Muscle layer of duodenum (tissue), 2 donors: ENCODE results near the gene NIPBL.

Experiments
- H3K27ac ChIP-seq: one replicate; pipeline ENCODE4 v1.7.0; 2013; ENCODE audit warnings: mild to moderate bottlenecking, low read length
- H3K27me3 ChIP-seq: one replicate; pipeline ENCODE4 v1.7.0; 2013; ENCODE audit warnings: low read depth, mild to moderate bottlenecking, control low read depth, low read length
- H3K36me3 ChIP-seq, 2 donors: one replicate each; pipeline ENCODE4 v1.7.0; 2013; ENCODE audit warnings: low read length in 2 of 2, control low read depth in 1 of 2, mild to moderate bottlenecking in 1 of 2; ENCODE audit not compliant: insufficient read depth in 2 of 2, control insufficient read depth in 1 of 2
- H3K4me1 ChIP-seq, 2 donors: one replicate each; pipeline ENCODE4 v1.7.0; 2013; ENCODE audit warnings: low read length in 2 of 2, mild to moderate bottlenecking in 2 of 2, control low read depth in 1 of 2, moderate library complexity in 1 of 2; ENCODE audit not compliant: insufficient read depth in 2 of 2, control insufficient read depth in 1 of 2
- H3K4me3 ChIP-seq, 2 donors: one replicate each; pipeline ENCODE4 v1.7.0; 2013; ENCODE audit warnings: low read length in 2 of 2, low read depth in 1 of 2, mild to moderate bottlenecking in 1 of 2
- H3K9me3 ChIP-seq, 2 donors: one replicate each; pipeline ENCODE4 v1.7.0; 2013; ENCODE audit warnings: low read length in 2 of 2, control low read depth in 1 of 2, mild to moderate bottlenecking in 1 of 2; ENCODE audit not compliant: control insufficient read depth in 1 of 2
- donor health status: healthy.

NIPBL gene

GRCh38 chr5:36938129-36938528 is 61.6 kb downstream of the NIPBL start:
- no peaks in the 10 kb centered on the region for H3K27me3 ChIP-seq
- H3K4me3 ChIP-seq = no peak overlapping the region
- no peaks in the 10 kb centered on the region for H3K36me3 ChIP-seq
- peaks cover 4% of the 10 kb centered on the region in 2 donors for H3K4me1 ChIP-seq
- H3K9me3 ChIP-seq = no peaks in the 10 kb centered on the region
- H3K27ac ChIP-seq = no peak overlapping the region

- Histone ChIP-seq H3K4me3 (no peak overlapping the region), H3K27ac (no peak overlapping the region), H3K36me3 (no peaks in the 10 kb centered on the region), H3K27me3 (no peaks in the 10 kb centered on the region), H3K9me3 (no peaks in the 10 kb centered on the region), H3K4me1 (peaks cover 4% of the 10 kb centered on the region in 2 donors)
These were observed 63.6 kb downstream of the NIPBL start for GRCh38 chr5:36939969-36940858.

GRCh38 chr5:36943584-36943983 is 67.0 kb downstream of the NIPBL start:
- no peaks in the 10 kb centered on the region for H3K9me3 ChIP-seq
- H3K27me3 ChIP-seq = no peaks in the 10 kb centered on the region
- H3K4me3 ChIP-seq = no peak overlapping the region
- no peak overlapping the region for H3K27ac ChIP-seq
- H3K36me3 ChIP-seq = no peaks in the 10 kb centered on the region
- peaks cover 4 to 17% of the 10 kb centered on the region in 2 donors for H3K4me1 ChIP-seq

DNA sequence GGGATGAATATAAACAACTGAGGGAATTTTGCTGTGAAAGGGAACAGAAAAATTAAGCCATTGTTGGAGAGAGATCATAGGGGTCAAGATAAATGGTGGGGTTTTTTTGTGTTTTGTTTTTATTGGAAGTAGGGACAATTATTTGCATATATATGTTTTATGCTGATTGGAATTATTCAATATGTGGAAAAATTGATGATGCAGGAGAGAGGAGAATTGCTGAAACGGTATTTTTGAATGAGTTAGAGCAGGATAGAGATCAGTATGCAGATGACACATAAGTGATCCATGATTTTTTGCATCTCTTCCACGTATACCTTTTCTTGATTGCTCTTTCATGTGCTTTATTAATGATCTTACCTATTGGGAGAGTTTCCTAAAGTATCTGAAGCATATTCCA is 67.5 kb downstream of the NIPBL start:
- Histone ChIP-seq H3K9me3 (no peaks in the 10 kb centered on the region), H3K36me3 (no peaks in the 10 kb centered on the region), H3K27ac (no peak overlapping the region), H3K4me1 (peaks cover 4 to 22% of the 10 kb centered on the region in 2 donors), H3K27me3 (no peaks in the 10 kb centered on the region), H3K4me3 (no peak overlapping the region)

GRCh38 chr5:36944607-36945225 is 68.1 kb downstream of the NIPBL start:
- H3K27ac ChIP-seq = no peak overlapping the region
- no peaks in the 10 kb centered on the region for H3K27me3 ChIP-seq
- no peaks in the 10 kb centered on the region for H3K36me3 ChIP-seq
- H3K4me1 ChIP-seq = peaks cover 4 to 29% of the 10 kb centered on the region in 2 donors
- no peaks in the 10 kb centered on the region for H3K9me3 ChIP-seq
- no peak overlapping the region for H3K4me3 ChIP-seq

DNA sequence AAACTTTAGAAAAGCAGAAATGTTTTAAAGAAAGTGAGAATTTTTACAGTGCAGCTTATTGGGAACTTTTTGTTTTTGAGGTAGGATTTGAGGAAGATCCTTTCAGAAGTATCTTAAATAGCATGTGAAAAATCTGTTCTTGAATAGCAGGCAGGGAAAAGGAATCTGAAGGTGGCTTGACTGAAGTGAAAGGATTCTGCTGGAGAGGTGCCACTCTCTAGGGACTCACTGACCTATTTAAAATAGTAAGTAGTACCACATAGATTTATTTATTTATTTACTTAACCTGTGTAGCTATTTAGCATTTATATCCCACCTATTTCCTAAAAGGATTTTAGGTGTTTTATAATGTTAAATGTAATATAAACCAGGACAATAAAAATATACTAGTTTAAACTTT is 69.1 kb downstream of the NIPBL start:
- Histone ChIP-seq H3K4me1 (peaks cover 0 to 34% of the 10 kb centered on the region in 2 donors), H3K4me3 (no peak overlapping the region)

GRCh38 chr5:36946101-36946500 is 69.5 kb downstream of the NIPBL start:
- H3K4me1 ChIP-seq = peaks cover 0 to 38% of the 10 kb centered on the region in 2 donors

More for the DNA sequence above, 69.1 kb downstream of the NIPBL start:
- no peaks in the 10 kb centered on the region for H3K27me3 ChIP-seq
- H3K36me3 ChIP-seq = no peaks in the 10 kb centered on the region
- H3K27ac ChIP-seq = no peak overlapping the region
- H3K9me3 ChIP-seq = no peaks in the 10 kb centered on the region

GRCh38 chr5:36948041-36948440 is 71.5 kb downstream of the NIPBL start:
- no peaks in the 10 kb centered on the region for H3K27me3 ChIP-seq
- H3K27ac ChIP-seq = no peak overlapping the region
- H3K9me3 ChIP-seq = no peaks in the 10 kb centered on the region
- no peak overlapping the region for H3K4me3 ChIP-seq
- no peaks in the 10 kb centered on the region for H3K36me3 ChIP-seq
- peaks cover 0 to 45% of the 10 kb centered on the region in 2 donors for H3K4me1 ChIP-seq

More at GRCh38 chr5:36946101-36946500, 69.5 kb downstream of the NIPBL start:
- H3K9me3 ChIP-seq = no peaks in the 10 kb centered on the region
- no peak overlapping the region for H3K4me3 ChIP-seq
- H3K27ac ChIP-seq = no peak overlapping the region
- no peaks in the 10 kb centered on the region for H3K27me3 ChIP-seq
- no peaks in the 10 kb centered on the region for H3K36me3 ChIP-seq

GRCh38 chr5:36948650-36949049 is 72.1 kb downstream of the NIPBL start:
- Histone ChIP-seq H3K36me3 (no peaks in the 10 kb centered on the region), H3K27me3 (no peaks in the 10 kb centered on the region), H3K4me3 (no peak overlapping the region), H3K4me1 (peaks cover 0 to 46% of the 10 kb centered on the region in 2 donors), H3K9me3 (no peaks in the 10 kb centered on the region), H3K27ac (no peak overlapping the region)

DNA sequence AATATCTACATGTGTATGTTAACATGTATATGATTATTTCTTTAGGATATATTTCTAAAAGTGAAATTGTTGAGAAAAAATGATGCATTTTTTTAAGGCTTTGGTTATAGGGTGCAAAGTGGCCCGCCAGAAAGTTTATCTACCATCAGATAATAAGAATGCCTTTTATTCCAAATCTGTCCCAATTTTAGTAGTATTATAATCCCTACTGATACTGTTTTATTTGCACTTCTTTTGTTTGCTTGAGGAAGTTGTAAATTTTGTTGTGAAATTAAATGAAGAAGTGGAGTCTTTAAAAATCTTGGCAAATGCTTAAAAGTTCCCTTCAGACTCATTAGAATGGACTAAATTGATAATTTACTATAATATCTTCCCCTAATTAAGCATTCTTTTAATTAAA is 73.0 kb downstream of the NIPBL start:
- Histone ChIP-seq H3K36me3 (no peaks in the 10 kb centered on the region), H3K27ac (no peak overlapping the region), H3K27me3 (no peaks in the 10 kb centered on the region), H3K4me3 (no peak overlapping the region), H3K4me1 (peaks cover 0 to 46% of the 10 kb centered on the region in 2 donors), H3K9me3 (no peaks in the 10 kb centered on the region)

DNA sequence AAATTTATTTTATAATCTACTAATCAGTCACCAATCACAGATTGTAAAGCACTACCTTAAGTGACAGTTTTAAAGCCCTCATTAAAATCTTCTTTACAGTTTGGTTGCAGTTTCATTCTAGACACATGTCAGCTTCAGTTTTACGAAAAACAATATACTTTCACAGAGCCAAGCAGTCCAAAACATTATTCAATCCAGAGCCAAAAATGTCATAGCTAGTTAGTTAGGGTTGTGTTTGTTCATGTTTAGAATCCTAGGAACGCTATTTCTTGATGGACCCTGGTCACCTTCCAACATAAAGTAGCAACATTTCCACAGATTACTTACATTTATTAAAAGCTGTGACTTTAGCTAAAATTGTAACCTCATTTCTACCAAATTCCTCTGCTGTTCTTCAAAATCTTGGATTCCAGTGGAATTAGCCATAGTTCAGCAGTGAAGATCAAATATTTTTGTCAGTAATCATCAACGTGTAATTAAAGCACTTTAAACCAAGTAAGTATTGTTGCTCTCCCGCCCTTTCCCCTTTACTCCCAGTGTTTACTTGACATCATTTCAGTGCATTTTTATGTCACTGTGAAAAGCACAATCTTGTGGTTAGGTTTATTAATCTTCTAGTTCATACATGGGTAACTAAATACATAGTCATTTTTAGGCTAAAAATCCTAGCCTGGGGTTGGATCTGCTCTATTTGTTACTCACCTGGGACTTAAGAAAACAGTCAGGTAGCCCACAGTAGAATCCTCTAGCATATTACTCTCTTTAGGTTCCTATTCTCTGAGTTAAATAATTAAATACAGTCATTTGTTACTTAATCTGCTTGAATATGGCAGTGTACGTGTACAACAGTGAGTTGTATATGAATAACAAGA is 74.3 kb downstream of the NIPBL start:
- no peak overlapping the region for H3K27ac ChIP-seq
- H3K4me1 ChIP-seq = peaks cover 0 to 41% of the 10 kb centered on the region in 2 donors
- no peaks in the 10 kb centered on the region for H3K9me3 ChIP-seq
- peaks cover 0 to 4% of the 10 kb centered on the region in 2 donors for H3K36me3 ChIP-seq
- H3K4me3 ChIP-seq = no peak overlapping the region
- H3K27me3 ChIP-seq = no peaks in the 10 kb centered on the region
